ENCODE data around the gene PCDH15.

The PCDH15 gene

GRCh38 chr10:53770903-53771302 lies 1030.1 kb downstream of the PCDH15 start:
- no peak for DNase-seq
- intact Hi-C loops (cut with DNase I), result no loop called here

- intact Hi-C loops (cut with DNase I), result no loop called here
- no peak for DNase-seq
These were observed 1035.7 kb downstream of the PCDH15 start for GRCh38 chr10:53765311-53765710.

GRCh38 chr10:53754596-53755250 lies 1046.3 kb downstream of the PCDH15 start:
- intact Hi-C loops (cut with DNase I), result no loop called here

More at GRCh38 chr10:53754596-53755250, 1046.3 kb downstream of the PCDH15 start:
- DNase-seq, result no peak
